GM23338 (cell line): ENCODE measurements around the gene DTD1. TPM values are rescaled to one million over a fixed set of nuclear protein-coding genes. Genes with fewer than 3 reads are reported as not detected.

Experiments
- ATAC-seq: fragments of 200-7000 bp; cut with Tn5 transposase; 3 replicates; pipeline ENCODE4 v1.9.1; 2020
- DNase-seq: peaks from one replicate; pipeline ENCODE4 v3.0.0-alpha.2; 2015; ENCODE audit warnings: low spot score
- H2AFZ ChIP-seq: fragments of 200-600 bp; sonication (generic); 2 replicates; pipeline ENCODE4 v1.8.0; 2016; ENCODE audit warnings: antibody characterized with exemption, mild to moderate bottlenecking, moderate library complexity
- H3F3A ChIP-seq: fragments of 200-600 bp; sonication (generic); replicated peaks from 2 replicates; pipeline ENCODE4 v1.8.0; 2017; ENCODE audit warnings: antibody characterized with exemption, mixed run types, low read depth
- H3K27ac ChIP-seq: fragments of 200-600 bp; sonication (generic); 2 replicates; pipeline ENCODE4 v1.6.1; 2016; ENCODE audit warnings: low read depth
- H3K27me3 ChIP-seq: fragments of 200-600 bp; sonication (generic); 2 replicates; pipeline ENCODE4 v1.8.0; 2016; ENCODE audit warnings: mild to moderate bottlenecking, mixed run types, moderate library complexity; ENCODE audit not compliant: insufficient read depth
- H3K36me3 ChIP-seq: fragments of 200-600 bp; sonication (generic); 2 replicates; pipeline ENCODE4 v1.8.0; 2016; ENCODE audit warnings: mild to moderate bottlenecking; ENCODE audit not compliant: insufficient read depth
- H3K4me1 ChIP-seq: fragments of 200-600 bp; sonication (generic); 2 replicates; pipeline ENCODE4 v1.8.0; 2016; ENCODE audit warnings: mild to moderate bottlenecking, moderate library complexity; ENCODE audit not compliant: insufficient read depth
- H3K4me2 ChIP-seq: fragments of 200-600 bp; sonication (generic); 2 replicates; pipeline ENCODE4 v1.7.1; 2017; ENCODE audit warnings: mixed run types
- H3K4me3 ChIP-seq: fragments of 200-600 bp; sonication (generic); 2 replicates; pipeline ENCODE4 v1.6.1; 2016; ENCODE audit warnings: mixed run types
- H3K79me2 ChIP-seq: fragments of 200-600 bp; sonication (generic); replicated peaks from 2 replicates; pipeline ENCODE4 v1.8.0; 2017; ENCODE audit warnings: mild to moderate bottlenecking; ENCODE audit not compliant: insufficient read depth
- H3K9me2 ChIP-seq: fragments of 200-600 bp; sonication (generic); 2 replicates; pipeline ENCODE4 v1.8.0; 2017; ENCODE audit not compliant: insufficient read depth
- H4K20me1 ChIP-seq: fragments of 200-600 bp; sonication (generic); replicated peaks from 2 replicates; pipeline ENCODE4 v1.8.0; 2017; ENCODE audit warnings: mild to moderate bottlenecking; ENCODE audit not compliant: insufficient read depth
- H3K27ac Mint-ChIP-seq: 2 replicates; pipeline ENCODE4 v1.8.0; 2020; ENCODE audit warnings: inconsistent platforms, mild to moderate bottlenecking, moderate library complexity, mixed read lengths
- H3K27me3 Mint-ChIP-seq: 3 replicates; pipeline ENCODE4 v1.8.0; 2022; ENCODE audit warnings: low read depth, mild to moderate bottlenecking, moderate library complexity, mixed read lengths, inconsistent platforms; ENCODE audit not compliant: insufficient read depth, poor library complexity
- H3K36me3 Mint-ChIP-seq: 3 replicates; pipeline ENCODE4 v1.8.0; 2021; ENCODE audit warnings: low read depth, mild to moderate bottlenecking, inconsistent platforms, moderate library complexity, mixed read lengths
- H3K4me1 Mint-ChIP-seq: 3 replicates; pipeline ENCODE4 v1.8.0; 2020; ENCODE audit warnings: mild to moderate bottlenecking, inconsistent platforms, mixed read lengths
- H3K4me3 Mint-ChIP-seq: 3 replicates; pipeline ENCODE4 v1.8.0; 2021; ENCODE audit warnings: moderate library complexity, mild to moderate bottlenecking, inconsistent platforms, mixed read lengths
- H3K9me3 Mint-ChIP-seq: 3 replicates; pipeline ENCODE4 v1.8.0; 2020; ENCODE audit warnings: moderate library complexity, mild to moderate bottlenecking, inconsistent platforms, mixed read lengths
- CREB1 ChIP-seq: fragments of 250-450 bp; sonication (Bioruptor Pico); IDR thresholded peaks from 2 replicates; pipeline ENCODE4 v1.5.0; 2020; ENCODE audit warnings: low read depth, mild to moderate bottlenecking, moderate library complexity
- CTCF ChIP-seq, 2 experiments: fragments of 200-600 bp in 1 of 2; sonication (generic) in 1 of 2; conservative IDR thresholded peaks; 2 replicates each; pipeline versions ENCODE4 v1.5.1 to v1.6.1; 2016 to 2017; ENCODE audit warnings: antibody characterized with exemption in 2 of 2, low read depth in 2 of 2, mild to moderate bottlenecking in 2 of 2, moderate library complexity in 1 of 2
- ETS1 ChIP-seq: IDR thresholded peaks from 2 replicates; pipeline ENCODE4 v1.6.1; 2016; ENCODE audit warnings: antibody characterized with exemption
- EZH2 ChIP-seq: fragments of 200-600 bp; sonication (generic); IDR thresholded peaks from one replicate; pipeline ENCODE4 v1.8.0; 2017; ENCODE audit warnings: antibody characterized with exemption, mild to moderate bottlenecking, low read depth; ENCODE audit not compliant: unreplicated experiment
- EZH2phosphoT487 ChIP-seq: fragments of 200-600 bp; sonication (generic); IDR thresholded peaks from one replicate; pipeline ENCODE4 v1.8.1; 2018; ENCODE audit warnings: antibody characterized with exemption; ENCODE audit not compliant: unreplicated experiment
- JUNB ChIP-seq: IDR thresholded peaks from one replicate; pipeline ENCODE4 v1.6.1; 2016; ENCODE audit warnings: antibody characterized with exemption; ENCODE audit not compliant: unreplicated experiment
- NANOG ChIP-seq: IDR thresholded peaks from 2 replicates; pipeline ENCODE4 v1.6.1; 2016; ENCODE audit warnings: antibody characterized with exemption, borderline replicate concordance
- POLR2AphosphoS5 ChIP-seq: IDR thresholded peaks from 2 replicates; pipeline ENCODE4 v1.6.1; 2016; ENCODE audit warnings: antibody characterized with exemption, low read depth
- REST ChIP-seq: IDR thresholded peaks from one replicate; pipeline ENCODE4 v1.6.1; 2018; ENCODE audit warnings: antibody characterized with exemption; ENCODE audit not compliant: unreplicated experiment
- STAT1 ChIP-seq: IDR thresholded peaks from one replicate; pipeline ENCODE4 v1.6.1; 2016; ENCODE audit warnings: antibody characterized with exemption; ENCODE audit not compliant: unreplicated experiment
- ZNF114 ChIP-seq: fragments of 250-450 bp; sonication (Bioruptor Pico); IDR thresholded peaks from 2 replicates; pipeline ENCODE4 v1.5.0; 2020; ENCODE audit warnings: mild to moderate bottlenecking, moderate library complexity
- ZNF331 ChIP-seq: fragments of 250-450 bp; sonication (Bioruptor Pico); IDR thresholded peaks from 2 replicates; pipeline ENCODE4 v1.5.0; 2020; ENCODE audit warnings: low read depth, mild to moderate bottlenecking, moderate library complexity
- ZNF462 ChIP-seq: fragments of 250-450 bp; sonication (Bioruptor Pico); IDR thresholded peaks from 2 replicates; pipeline ENCODE4 v1.5.0; 2020; ENCODE audit warnings: mild to moderate bottlenecking, moderate library complexity
- polyA plus RNA-seq: library from polyadenylated mRNA; unstranded; fragments of >200 nt; fragmentation: Nextera tagmentation; extraction: Ambion mirVana; gene quantifications from 2 replicates; pipeline ENCODE4 v1.2.1, GENCODE V29; 2016
- total RNA-seq: library from RNA; depleted of rRNA; stranded (reverse); fragments of >200 nt; shearing (Covaris generic); gene quantifications from 2 replicates; pipeline ENCODE4 v1.2.3, GENCODE V29; 2014

The DTD1 gene
- total and polyA plus RNA-seq, 2 experiments from 2014 or later: 69.8 to 74.0 TPM

GRCh38 chr20:18721551-18722115 is 133.8 kb downstream of the DTD1 start:
- H3K36me3 Mint-ChIP-seq: peaks cover 8% of the 10 kb centered on the region; the same call in 2 of the 3 replicates
- no peak overlapping the region for H2AFZ ChIP-seq

More at GRCh38 chr20:18721551-18722115, 133.8 kb downstream of the DTD1 start:
- no peaks in the 10 kb centered on the region for H3K9me2 ChIP-seq
- DNase-seq (no peak), ATAC-seq (no peak)
- H3K4me1 ChIP-seq: no peaks in the 10 kb centered on the region
- no peak for TF ChIP-seq CTCF (conservative IDR thresholded peaks at IDR 0.05; ENCODE audit: low read depth in 2 of 2)
- no peak for TF ChIP-seq EZH2
- no peak for TF ChIP-seq ZNF331 (CRISPR knock-in tag)
- TF ChIP-seq NANOG: no peak
- TF ChIP-seq ZNF462 (CRISPR knock-in tag): no peak
- TF ChIP-seq CREB1 (CRISPR knock-in tag): no peak
- TF ChIP-seq POLR2AphosphoS5: no peak
- no peak for TF ChIP-seq REST
- TF ChIP-seq STAT1: no peak
- no peak for TF ChIP-seq EZH2phosphoT487
- TF ChIP-seq ZNF114: no peak
- TF ChIP-seq ETS1: no peak
- no peak for TF ChIP-seq JUNB
- H3K36me3 ChIP-seq: no peaks in the 10 kb centered on the region
- H3K4me1 Mint-ChIP-seq: peaks cover 9% of the 10 kb centered on the region; the same call in 2 of the 3 replicates
- H3K4me2 ChIP-seq: no peak overlapping the region
- no peaks in the 10 kb centered on the region for H3K27me3 ChIP-seq
- H3K9me3 Mint-ChIP-seq: peaks cover 5% of the 10 kb centered on the region; the same call in 2 of the 3 replicates
- no peak overlapping the region for H3K4me3 Mint-ChIP-seq
- no peak overlapping the region for H3K27ac Mint-ChIP-seq
- peaks cover 2% of the 10 kb centered on the region for H3K27me3 Mint-ChIP-seq
- H4K20me1 ChIP-seq: no peaks in the 10 kb centered on the region
- no peaks in the 10 kb centered on the region for H3F3A ChIP-seq
- H3K4me3 ChIP-seq: no peak overlapping the region
- no peak overlapping the region for H3K27ac ChIP-seq
- H3K79me2 ChIP-seq: no peaks in the 10 kb centered on the region
